GM23338 (cell line): ENCODE data around the gene ZSWIM5. TPM values are rescaled to one million over a fixed set of nuclear protein-coding genes. Genes with fewer than 3 reads are reported as not detected.
"Not testable (repeated sequence)": the region's sequence is repeated elsewhere in the genome, so short reads cannot be mapped to it uniquely, and the experiment has no call there.

Experiments used
- ATAC-seq: fragments of 200-7000 bp; cut with Tn5 transposase; 3 replicates; pipeline ENCODE4 v1.9.1; 2020
- DNase-seq: peaks from one replicate; pipeline ENCODE4 v3.0.0-alpha.2; 2015; ENCODE audit warnings: low spot score
- H2AFZ ChIP-seq: fragments of 200-600 bp; sonication (generic); 2 replicates; pipeline ENCODE4 v1.8.0; 2016; ENCODE audit warnings: antibody characterized with exemption, mild to moderate bottlenecking, moderate library complexity
- H3F3A ChIP-seq: fragments of 200-600 bp; sonication (generic); replicated peaks from 2 replicates; pipeline ENCODE4 v1.8.0; 2017; ENCODE audit warnings: antibody characterized with exemption, mixed run types, low read depth
- H3K27ac ChIP-seq: fragments of 200-600 bp; sonication (generic); 2 replicates; pipeline ENCODE4 v1.6.1; 2016; ENCODE audit warnings: low read depth
- H3K27me3 ChIP-seq: fragments of 200-600 bp; sonication (generic); 2 replicates; pipeline ENCODE4 v1.8.0; 2016; ENCODE audit warnings: mild to moderate bottlenecking, mixed run types, moderate library complexity; ENCODE audit not compliant: insufficient read depth
- H3K36me3 ChIP-seq: fragments of 200-600 bp; sonication (generic); 2 replicates; pipeline ENCODE4 v1.8.0; 2016; ENCODE audit warnings: mild to moderate bottlenecking; ENCODE audit not compliant: insufficient read depth
- H3K4me1 ChIP-seq: fragments of 200-600 bp; sonication (generic); 2 replicates; pipeline ENCODE4 v1.8.0; 2016; ENCODE audit warnings: mild to moderate bottlenecking, moderate library complexity; ENCODE audit not compliant: insufficient read depth
- H3K4me2 ChIP-seq: fragments of 200-600 bp; sonication (generic); 2 replicates; pipeline ENCODE4 v1.7.1; 2017; ENCODE audit warnings: mixed run types
- H3K4me3 ChIP-seq: fragments of 200-600 bp; sonication (generic); 2 replicates; pipeline ENCODE4 v1.6.1; 2016; ENCODE audit warnings: mixed run types
- H3K79me2 ChIP-seq: fragments of 200-600 bp; sonication (generic); replicated peaks from 2 replicates; pipeline ENCODE4 v1.8.0; 2017; ENCODE audit warnings: mild to moderate bottlenecking; ENCODE audit not compliant: insufficient read depth
- H3K9me2 ChIP-seq: fragments of 200-600 bp; sonication (generic); 2 replicates; pipeline ENCODE4 v1.8.0; 2017; ENCODE audit not compliant: insufficient read depth
- H4K20me1 ChIP-seq: fragments of 200-600 bp; sonication (generic); replicated peaks from 2 replicates; pipeline ENCODE4 v1.8.0; 2017; ENCODE audit warnings: mild to moderate bottlenecking; ENCODE audit not compliant: insufficient read depth
- H3K27ac Mint-ChIP-seq: 2 replicates; pipeline ENCODE4 v1.8.0; 2020; ENCODE audit warnings: inconsistent platforms, mild to moderate bottlenecking, moderate library complexity, mixed read lengths
- H3K27me3 Mint-ChIP-seq: 3 replicates; pipeline ENCODE4 v1.8.0; 2022; ENCODE audit warnings: low read depth, mild to moderate bottlenecking, moderate library complexity, mixed read lengths, inconsistent platforms; ENCODE audit not compliant: insufficient read depth, poor library complexity
- H3K36me3 Mint-ChIP-seq: 3 replicates; pipeline ENCODE4 v1.8.0; 2021; ENCODE audit warnings: low read depth, mild to moderate bottlenecking, inconsistent platforms, moderate library complexity, mixed read lengths
- H3K4me1 Mint-ChIP-seq: 3 replicates; pipeline ENCODE4 v1.8.0; 2020; ENCODE audit warnings: mild to moderate bottlenecking, inconsistent platforms, mixed read lengths
- H3K4me3 Mint-ChIP-seq: 3 replicates; pipeline ENCODE4 v1.8.0; 2021; ENCODE audit warnings: moderate library complexity, mild to moderate bottlenecking, inconsistent platforms, mixed read lengths
- H3K9me3 Mint-ChIP-seq: 3 replicates; pipeline ENCODE4 v1.8.0; 2020; ENCODE audit warnings: moderate library complexity, mild to moderate bottlenecking, inconsistent platforms, mixed read lengths
- CREB1 ChIP-seq: fragments of 250-450 bp; sonication (Bioruptor Pico); IDR thresholded peaks from 2 replicates; pipeline ENCODE4 v1.5.0; 2020; ENCODE audit warnings: low read depth, mild to moderate bottlenecking, moderate library complexity
- JUNB ChIP-seq: IDR thresholded peaks from one replicate; pipeline ENCODE4 v1.6.1; 2016; ENCODE audit warnings: antibody characterized with exemption; ENCODE audit not compliant: unreplicated experiment
- POLR2AphosphoS5 ChIP-seq: IDR thresholded peaks from 2 replicates; pipeline ENCODE4 v1.6.1; 2016; ENCODE audit warnings: antibody characterized with exemption, low read depth
- polyA plus RNA-seq: library from polyadenylated mRNA; unstranded; fragments of >200 nt; fragmentation: Nextera tagmentation; extraction: Ambion mirVana; gene quantifications from 2 replicates; pipeline ENCODE4 v1.2.1, GENCODE V29; 2016
- total RNA-seq: library from RNA; depleted of rRNA; stranded (reverse); fragments of >200 nt; shearing (Covaris generic); gene quantifications from 2 replicates; pipeline ENCODE4 v1.2.3, GENCODE V29; 2014
- TF ChIP-seq, protein P1 (sequence below): IDR thresholded peaks from 2 replicates; pipeline ENCODE4 v1.6.1; 2016; ENCODE audit warnings: antibody characterized with exemption
- TF ChIP-seq, protein P2 (sequence below): IDR thresholded peaks from one replicate; pipeline ENCODE4 v1.6.1; 2018; ENCODE audit warnings: antibody characterized with exemption; ENCODE audit not compliant: unreplicated experiment
- TF ChIP-seq, protein P3 (sequence below): fragments of 250-450 bp; sonication (Bioruptor Pico); IDR thresholded peaks from 2 replicates; pipeline ENCODE4 v1.5.0; 2020; ENCODE audit warnings: mild to moderate bottlenecking, moderate library complexity

Gene ZSWIM5
- total and polyA plus RNA-seq, 2 experiments from 2014 or later = 0.65 to 3.6 TPM

DNA sequence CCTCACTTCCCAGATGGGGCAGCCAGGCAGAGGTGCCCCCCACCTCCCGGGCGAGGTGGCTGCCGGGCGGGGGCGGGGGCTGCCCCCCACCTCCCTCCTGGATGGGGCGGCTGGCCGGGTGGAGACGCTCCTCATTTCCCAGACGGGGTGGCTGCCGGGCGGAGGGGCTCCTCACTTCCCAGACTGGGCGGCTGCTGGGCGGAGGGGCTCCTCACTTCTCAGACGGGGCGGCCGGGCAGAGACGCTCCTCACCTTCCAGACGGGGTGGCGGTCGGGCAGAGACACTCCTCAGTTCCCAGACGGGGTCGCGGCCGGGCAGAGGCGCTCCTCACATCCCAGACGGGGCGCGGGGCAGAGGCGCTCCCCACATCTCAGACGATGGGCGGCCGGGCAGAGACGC is 91.2 kb downstream of the ZSWIM5 start:
- H3K79me2 ChIP-seq, H3K4me3 Mint-ChIP-seq, DNase-seq, H3K27ac Mint-ChIP-seq, H3K9me2 ChIP-seq, H3K27me3 ChIP-seq, H3K27me3 Mint-ChIP-seq, ATAC-seq, H3K27ac ChIP-seq, H3K4me1 Mint-ChIP-seq, H3K4me2 ChIP-seq, H4K20me1 ChIP-seq, H3K4me3 ChIP-seq, H3F3A ChIP-seq, H2AFZ ChIP-seq, H3K36me3 ChIP-seq: not testable (repeated sequence)
- Mint-ChIP-seq H3K9me3 (peaks cover 20% of the 10 kb centered on the region), H3K36me3 (peaks cover 11% of the 10 kb centered on the region)
- peaks cover 13% of the 10 kb centered on the region; the same call in 1 of the 2 replicates for H3K4me1 ChIP-seq

DNA sequence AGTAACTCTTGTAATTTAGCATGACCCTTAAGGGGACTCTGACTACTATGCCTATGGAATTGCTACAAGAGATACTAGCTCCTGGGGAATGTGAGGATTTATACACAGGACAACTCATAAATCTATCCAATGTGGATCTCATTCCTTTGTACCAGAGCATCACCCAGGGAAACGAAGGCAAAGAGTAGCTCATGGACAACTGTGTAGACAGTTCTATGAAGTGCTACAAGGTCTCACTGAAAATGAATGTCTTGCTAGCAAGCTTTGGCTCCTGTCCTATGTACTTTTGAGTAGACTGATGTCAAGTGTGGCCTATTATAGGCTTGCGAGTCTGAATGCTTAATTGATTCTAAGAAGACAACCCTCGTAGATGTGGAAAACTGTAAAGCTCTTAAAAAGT is 93.7 kb downstream of the ZSWIM5 start:
- TF ChIP-seq CREB1 (no peak), JUNB (no peak), POLR2AphosphoS5 (no peak)
- TF ChIP-seq, protein P1, sequence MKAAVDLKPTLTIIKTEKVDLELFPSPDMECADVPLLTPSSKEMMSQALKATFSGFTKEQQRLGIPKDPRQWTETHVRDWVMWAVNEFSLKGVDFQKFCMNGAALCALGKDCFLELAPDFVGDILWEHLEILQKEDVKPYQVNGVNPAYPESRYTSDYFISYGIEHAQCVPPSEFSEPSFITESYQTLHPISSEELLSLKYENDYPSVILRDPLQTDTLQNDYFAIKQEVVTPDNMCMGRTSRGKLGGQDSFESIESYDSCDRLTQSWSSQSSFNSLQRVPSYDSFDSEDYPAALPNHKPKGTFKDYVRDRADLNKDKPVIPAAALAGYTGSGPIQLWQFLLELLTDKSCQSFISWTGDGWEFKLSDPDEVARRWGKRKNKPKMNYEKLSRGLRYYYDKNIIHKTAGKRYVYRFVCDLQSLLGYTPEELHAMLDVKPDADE = no peak
- TF ChIP-seq, protein P2, sequence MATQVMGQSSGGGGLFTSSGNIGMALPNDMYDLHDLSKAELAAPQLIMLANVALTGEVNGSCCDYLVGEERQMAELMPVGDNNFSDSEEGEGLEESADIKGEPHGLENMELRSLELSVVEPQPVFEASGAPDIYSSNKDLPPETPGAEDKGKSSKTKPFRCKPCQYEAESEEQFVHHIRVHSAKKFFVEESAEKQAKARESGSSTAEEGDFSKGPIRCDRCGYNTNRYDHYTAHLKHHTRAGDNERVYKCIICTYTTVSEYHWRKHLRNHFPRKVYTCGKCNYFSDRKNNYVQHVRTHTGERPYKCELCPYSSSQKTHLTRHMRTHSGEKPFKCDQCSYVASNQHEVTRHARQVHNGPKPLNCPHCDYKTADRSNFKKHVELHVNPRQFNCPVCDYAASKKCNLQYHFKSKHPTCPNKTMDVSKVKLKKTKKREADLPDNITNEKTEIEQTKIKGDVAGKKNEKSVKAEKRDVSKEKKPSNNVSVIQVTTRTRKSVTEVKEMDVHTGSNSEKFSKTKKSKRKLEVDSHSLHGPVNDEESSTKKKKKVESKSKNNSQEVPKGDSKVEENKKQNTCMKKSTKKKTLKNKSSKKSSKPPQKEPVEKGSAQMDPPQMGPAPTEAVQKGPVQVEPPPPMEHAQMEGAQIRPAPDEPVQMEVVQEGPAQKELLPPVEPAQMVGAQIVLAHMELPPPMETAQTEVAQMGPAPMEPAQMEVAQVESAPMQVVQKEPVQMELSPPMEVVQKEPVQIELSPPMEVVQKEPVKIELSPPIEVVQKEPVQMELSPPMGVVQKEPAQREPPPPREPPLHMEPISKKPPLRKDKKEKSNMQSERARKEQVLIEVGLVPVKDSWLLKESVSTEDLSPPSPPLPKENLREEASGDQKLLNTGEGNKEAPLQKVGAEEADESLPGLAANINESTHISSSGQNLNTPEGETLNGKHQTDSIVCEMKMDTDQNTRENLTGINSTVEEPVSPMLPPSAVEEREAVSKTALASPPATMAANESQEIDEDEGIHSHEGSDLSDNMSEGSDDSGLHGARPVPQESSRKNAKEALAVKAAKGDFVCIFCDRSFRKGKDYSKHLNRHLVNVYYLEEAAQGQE = no peak
- H3K4me1 Mint-ChIP-seq = peaks cover 3% of the 10 kb centered on the region; the same call in 1 of the 3 replicates
- peaks cover 5% of the 10 kb centered on the region for H3K27me3 Mint-ChIP-seq
- Histone ChIP-seq H2AFZ (no peak overlapping the region), H3K4me1 (peaks cover 15% of the 10 kb centered on the region; the same call in 1 of the 2 replicates), H3K27me3 (no peaks in the 10 kb centered on the region), H3K79me2 (no peaks in the 10 kb centered on the region), H3K9me2 (no peaks in the 10 kb centered on the region), H3K36me3 (no peaks in the 10 kb centered on the region), H3F3A (no peaks in the 10 kb centered on the region), H3K27ac (no peak overlapping the region), H3K4me2 (no peak overlapping the region), H3K4me3 (no peak overlapping the region), H4K20me1 (no peaks in the 10 kb centered on the region)
- H3K4me3 Mint-ChIP-seq = no peak overlapping the region
- peaks cover 26% of the 10 kb centered on the region for H3K9me3 Mint-ChIP-seq
- no peak for DNase-seq
- H3K27ac Mint-ChIP-seq = no peak overlapping the region
- ATAC-seq = no peak
- peaks cover 15% of the 10 kb centered on the region for H3K36me3 Mint-ChIP-seq

DNA sequence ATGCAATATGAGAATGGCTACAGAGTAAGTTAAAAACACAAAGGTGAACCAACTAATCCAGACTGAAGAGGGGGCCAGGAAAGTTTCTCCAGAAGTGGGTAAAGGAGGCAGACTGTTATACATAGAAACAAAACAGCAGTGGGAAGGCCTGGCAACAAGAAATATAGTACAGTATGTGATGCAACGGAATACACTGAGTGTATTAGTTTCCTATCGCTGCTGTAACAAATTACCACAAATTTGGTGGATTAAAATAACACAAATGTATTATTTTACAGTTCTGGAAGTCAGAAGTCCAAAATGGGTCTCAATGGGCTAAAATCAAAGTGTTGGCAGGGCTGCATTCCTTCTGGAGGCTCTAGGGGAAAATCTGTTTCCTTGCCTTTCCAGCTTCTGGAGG is 95.2 kb downstream of the ZSWIM5 start:
- no peaks in the 10 kb centered on the region for H3K79me2 ChIP-seq
- ATAC-seq (no peak), DNase-seq (no peak)
- H3K4me1 ChIP-seq = peaks cover 8% of the 10 kb centered on the region; the same call in 1 of the 2 replicates
- no peak overlapping the region for H3K4me2 ChIP-seq
- no peak overlapping the region for H3K27ac Mint-ChIP-seq
- H3K36me3 Mint-ChIP-seq = peaks cover 24% of the 10 kb centered on the region
- no peaks in the 10 kb centered on the region for H3F3A ChIP-seq
- H3K4me3 Mint-ChIP-seq = no peak overlapping the region
- H3K27me3 Mint-ChIP-seq = peaks cover 5% of the 10 kb centered on the region
- peaks cover 1% of the 10 kb centered on the region; the same call in 1 of the 3 replicates for H3K4me1 Mint-ChIP-seq
- H3K9me2 ChIP-seq = no peaks in the 10 kb centered on the region
- H2AFZ ChIP-seq = no peak overlapping the region
- H3K4me3 ChIP-seq = no peak overlapping the region
- peaks cover 36% of the 10 kb centered on the region for H3K9me3 Mint-ChIP-seq
- H3K36me3 ChIP-seq = 0 out of 2 replicates have a peak, but pooled peaks cover 5% of the 10 kb centered on the region
- H4K20me1 ChIP-seq = no peaks in the 10 kb centered on the region
- no peak overlapping the region for H3K27ac ChIP-seq
- no peaks in the 10 kb centered on the region for H3K27me3 ChIP-seq
- TF ChIP-seq, protein P3, sequence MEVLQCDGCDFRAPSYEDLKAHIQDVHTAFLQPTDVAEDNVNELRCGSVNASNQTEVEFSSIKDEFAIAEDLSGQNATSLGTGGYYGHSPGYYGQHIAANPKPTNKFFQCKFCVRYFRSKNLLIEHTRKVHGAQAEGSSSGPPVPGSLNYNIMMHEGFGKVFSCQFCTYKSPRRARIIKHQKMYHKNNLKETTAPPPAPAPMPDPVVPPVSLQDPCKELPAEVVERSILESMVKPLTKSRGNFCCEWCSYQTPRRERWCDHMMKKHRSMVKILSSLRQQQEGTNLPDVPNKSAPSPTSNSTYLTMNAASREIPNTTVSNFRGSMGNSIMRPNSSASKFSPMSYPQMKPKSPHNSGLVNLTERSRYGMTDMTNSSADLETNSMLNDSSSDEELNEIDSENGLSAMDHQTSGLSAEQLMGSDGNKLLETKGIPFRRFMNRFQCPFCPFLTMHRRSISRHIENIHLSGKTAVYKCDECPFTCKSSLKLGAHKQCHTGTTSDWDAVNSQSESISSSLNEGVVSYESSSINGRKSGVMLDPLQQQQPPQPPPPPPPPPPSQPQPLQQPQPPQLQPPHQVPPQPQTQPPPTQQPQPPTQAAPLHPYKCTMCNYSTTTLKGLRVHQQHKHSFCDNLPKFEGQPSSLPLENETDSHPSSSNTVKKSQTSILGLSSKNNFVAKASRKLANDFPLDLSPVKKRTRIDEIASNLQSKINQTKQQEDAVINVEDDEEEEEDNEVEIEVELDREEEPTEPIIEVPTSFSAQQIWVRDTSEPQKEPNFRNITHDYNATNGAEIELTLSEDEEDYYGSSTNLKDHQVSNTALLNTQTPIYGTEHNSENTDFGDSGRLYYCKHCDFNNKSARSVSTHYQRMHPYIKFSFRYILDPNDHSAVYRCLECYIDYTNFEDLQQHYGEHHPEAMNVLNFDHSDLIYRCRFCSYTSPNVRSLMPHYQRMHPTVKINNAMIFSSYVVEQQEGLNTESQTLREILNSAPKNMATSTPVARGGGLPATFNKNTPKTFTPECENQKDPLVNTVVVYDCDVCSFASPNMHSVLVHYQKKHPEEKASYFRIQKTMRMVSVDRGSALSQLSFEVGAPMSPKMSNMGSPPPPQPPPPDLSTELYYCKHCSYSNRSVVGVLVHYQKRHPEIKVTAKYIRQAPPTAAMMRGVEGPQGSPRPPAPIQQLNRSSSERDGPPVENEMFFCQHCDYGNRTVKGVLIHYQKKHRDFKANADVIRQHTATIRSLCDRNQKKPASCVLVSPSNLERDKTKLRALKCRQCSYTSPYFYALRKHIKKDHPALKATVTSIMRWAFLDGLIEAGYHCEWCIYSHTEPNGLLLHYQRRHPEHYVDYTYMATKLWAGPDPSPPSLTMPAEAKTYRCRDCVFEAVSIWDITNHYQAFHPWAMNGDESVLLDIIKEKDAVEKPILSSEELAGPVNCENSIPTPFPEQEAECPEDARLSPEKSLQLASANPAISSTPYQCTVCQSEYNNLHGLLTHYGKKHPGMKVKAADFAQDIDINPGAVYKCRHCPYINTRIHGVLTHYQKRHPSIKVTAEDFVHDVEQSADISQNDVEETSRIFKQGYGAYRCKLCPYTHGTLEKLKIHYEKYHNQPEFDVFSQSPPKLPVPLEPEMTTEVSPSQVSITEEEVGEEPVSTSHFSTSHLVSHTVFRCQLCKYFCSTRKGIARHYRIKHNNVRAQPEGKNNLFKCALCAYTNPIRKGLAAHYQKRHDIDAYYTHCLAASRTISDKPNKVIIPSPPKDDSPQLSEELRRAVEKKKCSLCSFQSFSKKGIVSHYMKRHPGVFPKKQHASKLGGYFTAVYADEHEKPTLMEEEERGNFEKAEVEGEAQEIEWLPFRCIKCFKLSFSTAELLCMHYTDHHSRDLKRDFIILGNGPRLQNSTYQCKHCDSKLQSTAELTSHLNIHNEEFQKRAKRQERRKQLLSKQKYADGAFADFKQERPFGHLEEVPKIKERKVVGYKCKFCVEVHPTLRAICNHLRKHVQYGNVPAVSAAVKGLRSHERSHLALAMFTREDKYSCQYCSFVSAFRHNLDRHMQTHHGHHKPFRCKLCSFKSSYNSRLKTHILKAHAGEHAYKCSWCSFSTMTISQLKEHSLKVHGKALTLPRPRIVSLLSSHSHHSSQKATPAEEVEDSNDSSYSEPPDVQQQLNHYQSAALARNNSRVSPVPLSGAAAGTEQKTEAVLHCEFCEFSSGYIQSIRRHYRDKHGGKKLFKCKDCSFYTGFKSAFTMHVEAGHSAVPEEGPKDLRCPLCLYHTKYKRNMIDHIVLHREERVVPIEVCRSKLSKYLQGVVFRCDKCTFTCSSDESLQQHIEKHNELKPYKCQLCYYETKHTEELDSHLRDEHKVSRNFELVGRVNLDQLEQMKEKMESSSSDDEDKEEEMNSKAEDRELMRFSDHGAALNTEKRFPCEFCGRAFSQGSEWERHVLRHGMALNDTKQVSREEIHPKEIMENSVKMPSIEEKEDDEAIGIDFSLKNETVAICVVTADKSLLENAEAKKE (CRISPR knock-in tag) = no peak
